Sigmoid colon (tissue), 4 donors: Measurements from ENCODE around the gene EPDR1.

Source experiments
- CTCF ChIP-seq, 4 experiments: fragments of 450-650 bp in 3 of 4; fragments of 200-600 bp in 1 of 4; IDR thresholded peaks; one replicate each; pipeline ENCODE4 v1.5.1; 2016 to 2019; ENCODE audit warnings: antibody characterized with exemption in 4 of 4, mild to moderate bottlenecking in 3 of 4, moderate library complexity in 2 of 4
- EP300 ChIP-seq, 4 donors: sonication (generic); formaldehyde crosslinking; IDR thresholded peaks; one replicate each; pipeline ENCODE4 v1.6.1; 2017; ENCODE audit warnings: antibody characterized with exemption in 4 of 4
- POLR2A ChIP-seq, 2 donors: fragments of 450-650 bp; IDR thresholded peaks; one replicate each; pipeline ENCODE4 v1.6.1; 2016; ENCODE audit warnings: antibody characterized with exemption in 2 of 2, mild to moderate bottlenecking in 2 of 2, moderate library complexity in 2 of 2
- POLR2AphosphoS5 ChIP-seq, 4 donors: sonication (generic); formaldehyde crosslinking; IDR thresholded peaks; one replicate each; pipeline ENCODE4 v1.6.1; 2017; ENCODE audit warnings: antibody characterized with exemption in 4 of 4

GRCh38 chr7:37984750-37985390, 64.4 kb downstream of the EPDR1 start:
- TF ChIP-seq POLR2AphosphoS5 (IDR thresholded peaks at IDR 0.05): no peak
- TF ChIP-seq CTCF (IDR thresholded peaks at IDR 0.05): no peak
- TF ChIP-seq EP300 (IDR thresholded peaks at IDR 0.05): no peak
- no peak for TF ChIP-seq POLR2A (IDR thresholded peaks at IDR 0.05)
